SU-DHL-6 (cell line): ENCODE measurements around the gene TTBK2.

Experiments
- H2AFZ ChIP-seq: fragments of 200-600 bp; sonication (generic); 2 replicates; pipeline ENCODE4 v1.6.1; 2014; ENCODE audit warnings: low read depth, mild to moderate bottlenecking, moderate library complexity, mixed read lengths, antibody characterized with exemption, low read length; ENCODE audit not compliant: severe bottlenecking
- H3F3A ChIP-seq: fragments of 200-600 bp; shearing (Covaris generic); 2 replicates; pipeline ENCODE4 v1.6.0; 2016; ENCODE audit warnings: antibody characterized with exemption, mild to moderate bottlenecking; ENCODE audit not compliant: insufficient read depth
- H3K27ac ChIP-seq: fragments of 200-600 bp; sonication (generic); 2 replicates; pipeline ENCODE4 v1.5.1; 2016; ENCODE audit warnings: low read depth, mild to moderate bottlenecking, low read length, moderate library complexity, mixed read lengths
- H3K27me3 ChIP-seq: fragments of 200-600 bp; sonication (generic), shearing (Covaris generic); 2 replicates; pipeline ENCODE4 v1.6.0; 2014; ENCODE audit warnings: mild to moderate bottlenecking, low read length
- H3K36me3 ChIP-seq: fragments of 200-600 bp; sonication (generic); 2 replicates; pipeline ENCODE4 v1.6.1; 2014; ENCODE audit warnings: mild to moderate bottlenecking, low read length, mixed read lengths
- H3K4me2 ChIP-seq: fragments of 300-600, 200-600 bp; shearing (Covaris generic), sonication (generic); 2 replicates; pipeline ENCODE4 v1.6.0; 2014; ENCODE audit warnings: low read length, low read depth, mild to moderate bottlenecking; ENCODE audit not compliant: poor library complexity, severe bottlenecking
- H3K4me3 ChIP-seq: fragments of 200-600 bp; sonication (generic); 2 replicates; pipeline ENCODE4 v1.5.1; 2014; ENCODE audit warnings: antibody characterized with exemption, low read length, mild to moderate bottlenecking, mixed read lengths; ENCODE audit not compliant: insufficient read depth, poor library complexity, severe bottlenecking
- H3K79me2 ChIP-seq: fragments of 200-600 bp; sonication (generic); 2 replicates; pipeline ENCODE4 v1.6.1; 2014; ENCODE audit warnings: mild to moderate bottlenecking, low read length, moderate library complexity; ENCODE audit not compliant: insufficient read depth
- H3K9ac ChIP-seq: fragments of 200-600 bp; sonication (generic); 2 replicates; pipeline ENCODE4 v1.7.0; 2014; ENCODE audit warnings: mild to moderate bottlenecking, low read length
- H3K9me2 ChIP-seq: fragments of 200-600 bp; sonication (generic); replicated peaks from 2 replicates; pipeline ENCODE4 v1.6.1; 2014; ENCODE audit warnings: low read length; ENCODE audit not compliant: insufficient read depth
- H3K9me3 ChIP-seq: fragments of 200-600 bp; sonication (generic); 2 replicates; pipeline ENCODE4 v1.6.1; 2014; ENCODE audit warnings: low read length, mixed read lengths; ENCODE audit not compliant: insufficient read depth
- H4K20me1 ChIP-seq: fragments of 200-600 bp; sonication (generic); 2 replicates; pipeline ENCODE4 v1.6.1; 2014; ENCODE audit warnings: low read depth, mild to moderate bottlenecking, antibody characterized with exemption, low read length, moderate library complexity, mixed read lengths
- CTCF ChIP-seq: fragments of 200-600 bp; sonication (generic); IDR thresholded peaks from one replicate; pipeline ENCODE4 v1.5.1; 2017; ENCODE audit warnings: antibody characterized with exemption, mild to moderate bottlenecking, low read length, moderate library complexity; ENCODE audit not compliant: insufficient read depth, poor library complexity, severe bottlenecking
- EZH2phosphoT487 ChIP-seq: fragments of 200-600 bp; sonication (generic), shearing (Covaris generic); conservative IDR thresholded peaks from 2 replicates; pipeline ENCODE4 v1.6.1; 2018; ENCODE audit warnings: mild to moderate bottlenecking, antibody characterized with exemption, low read length, moderate library complexity, mixed read lengths

Gene TTBK2

DNA sequence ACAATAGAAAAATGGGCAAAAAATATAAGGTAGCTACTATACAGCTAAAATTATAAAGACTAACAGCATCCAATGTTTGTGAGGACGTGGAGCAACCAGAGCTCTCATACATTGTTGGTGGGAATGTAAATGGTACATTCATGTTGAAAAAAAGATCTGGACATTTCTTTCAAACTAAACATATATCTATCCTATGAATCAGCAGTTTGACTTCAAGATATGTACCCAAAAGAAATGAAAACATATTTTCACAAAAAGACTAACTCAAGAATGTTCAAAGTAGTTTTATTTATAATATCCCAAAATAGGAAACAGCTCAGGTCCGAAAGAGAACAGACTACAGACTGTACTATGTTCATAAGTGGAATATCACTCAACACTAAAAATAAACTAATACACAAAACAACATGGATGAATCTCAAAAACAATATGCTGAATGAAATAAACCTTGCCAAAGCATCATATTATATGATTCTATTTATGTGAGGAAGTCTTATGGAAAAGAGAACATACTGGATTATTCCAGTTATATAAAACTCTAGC is 8.8 kb upstream of the TTBK2 start:
- H3K27me3 ChIP-seq, result no peaks in the 10 kb centered on the region
- H3K9me2 ChIP-seq, result no peaks in the 10 kb centered on the region
- no peak overlapping the region for H3K9ac ChIP-seq
- TF ChIP-seq EZH2phosphoT487, result no peak
- TF ChIP-seq CTCF, result no peak
- no peak overlapping the region for H3K4me3 ChIP-seq
- H3K9me3 ChIP-seq, result no peaks in the 10 kb centered on the region
- no peaks in the 10 kb centered on the region for H4K20me1 ChIP-seq
- H2AFZ ChIP-seq, result no peak overlapping the region
- H3K4me2 ChIP-seq, result no peak overlapping the region
- H3K36me3 ChIP-seq, result no peaks in the 10 kb centered on the region
- H3K79me2 ChIP-seq, result no peaks in the 10 kb centered on the region
- no peaks in the 10 kb centered on the region for H3F3A ChIP-seq
- H3K27ac ChIP-seq, result no peak overlapping the region

DNA sequence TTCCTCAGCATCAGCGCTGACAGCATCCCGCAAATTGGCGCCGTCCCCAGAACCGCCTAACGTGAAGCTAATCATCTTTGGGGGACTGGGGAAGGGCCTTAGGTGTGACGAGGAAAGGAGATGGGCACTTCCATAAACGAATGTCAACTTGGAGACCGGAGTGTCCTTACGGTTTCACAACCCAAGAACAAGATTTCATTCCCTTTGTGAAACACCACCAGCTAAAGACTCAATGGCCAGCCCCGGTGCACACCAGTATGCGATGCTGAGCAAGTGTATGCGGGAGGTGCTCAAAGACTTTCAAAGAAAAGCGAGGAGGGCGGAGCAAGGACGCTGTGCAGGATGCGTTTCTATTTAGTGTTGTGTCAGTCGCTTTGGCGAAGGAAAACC is 759 bp upstream of the TTBK2 start:
- Histone ChIP-seq H3K9ac (peak overlapping the region; percentile 44), H3K79me2 (peaks cover 5% of the 10 kb centered on the region; the same call in 1 of the 2 replicates), H2AFZ (peak overlapping the region; percentile 88), H3K36me3 (0 out of 2 replicates have a peak, but pooled peaks cover 2% of the 10 kb centered on the region), H3K9me3 (no peaks in the 10 kb centered on the region), H3K4me3 (peak overlapping the region; percentile 48), H3K27ac (no peak overlapping the region), H4K20me1 (peaks cover 12% of the 10 kb centered on the region; the same call in 1 of the 2 replicates), H3K9me2 (no peaks in the 10 kb centered on the region), H3K4me2 (peak overlapping the region; percentile 58), H3F3A (peaks cover 17% of the 10 kb centered on the region; the same call in 1 of the 2 replicates), H3K27me3 (no peaks in the 10 kb centered on the region)
- TF ChIP-seq CTCF, result no peak
- no peak for TF ChIP-seq EZH2phosphoT487

DNA sequence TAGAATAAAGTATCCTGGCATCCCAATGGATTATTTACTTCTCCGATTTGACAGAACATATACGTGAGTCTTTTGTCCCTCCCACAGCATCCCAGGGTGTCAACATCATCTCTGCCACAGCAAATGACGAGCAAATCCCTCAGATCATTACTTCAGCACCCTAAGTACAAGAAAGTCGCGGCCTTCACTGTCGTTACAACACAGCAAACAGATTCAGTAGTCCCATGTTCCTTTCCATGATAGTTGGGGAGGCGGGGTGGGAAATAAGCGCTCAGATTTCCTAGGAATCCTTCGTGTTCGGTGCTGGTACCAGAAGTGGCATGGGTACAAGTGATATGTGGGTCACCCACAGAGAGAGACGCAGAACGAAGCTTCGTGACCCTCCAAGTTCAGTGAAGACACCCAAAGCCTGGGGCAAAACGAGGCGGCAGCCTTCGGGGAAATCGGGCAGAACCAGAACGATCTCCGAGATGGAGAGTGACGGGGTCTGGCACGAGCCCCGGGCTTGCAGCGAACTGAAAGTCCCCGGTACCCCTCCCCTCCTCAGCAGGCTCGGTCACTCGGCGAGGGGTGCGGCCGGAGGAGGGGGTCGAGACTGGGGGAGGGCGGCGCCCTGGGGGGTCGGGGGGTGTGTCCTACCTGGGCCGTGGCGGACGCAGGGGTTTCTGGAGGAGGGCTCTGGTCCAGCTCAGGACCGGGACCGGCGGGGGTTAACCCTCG is 619 bp downstream of the TTBK2 start:
- Histone ChIP-seq H3K27ac (no peak overlapping the region), H4K20me1 (peaks cover 12% of the 10 kb centered on the region; the same call in 1 of the 2 replicates), H3K4me3 (peak overlapping the region; percentile 63), H3F3A (peaks cover 18% of the 10 kb centered on the region; the same call in 1 of the 2 replicates), H3K4me2 (peak overlapping the region; percentile 71), H3K79me2 (peaks cover 5% of the 10 kb centered on the region; the same call in 1 of the 2 replicates), H3K27me3 (no peaks in the 10 kb centered on the region), H3K9me2 (no peaks in the 10 kb centered on the region), H3K9ac (peak overlapping the region; percentile 62), H3K36me3 (0 out of 2 replicates have a peak, but pooled peaks cover 2% of the 10 kb centered on the region), H3K9me3 (no peaks in the 10 kb centered on the region), H2AFZ (peak overlapping the region; percentile 42)
- TF ChIP-seq CTCF (no peak), EZH2phosphoT487 (no peak)
